Measurements from ENCODE around the gene MGRN1.

The MGRN1 gene

GRCh38 chr16:4677390-4677789 is 52.8 kb downstream of the MGRN1 start:
- no peak for DNase-seq

GRCh38 chr16:4677994-4678393 is 53.4 kb downstream of the MGRN1 start:
- DNase-seq: no peak

GRCh38 chr16:4678596-4678995 is 54.0 kb downstream of the MGRN1 start:
- no peak for DNase-seq

- DNase-seq: no peak
Measured at GRCh38 chr16:4679156-4679849, 54.7 kb downstream of the MGRN1 start.

GRCh38 chr16:4679850-4680636 is 55.4 kb downstream of the MGRN1 start:
- no peak for DNase-seq

- DNase-seq: no peak
Measured at GRCh38 chr16:4680673-4681470, 56.2 kb downstream of the MGRN1 start.

GRCh38 chr16:4681471-4682083 is 57.0 kb downstream of the MGRN1 start:
- no peak for DNase-seq

GRCh38 chr16:4682084-4682591 is 57.5 kb downstream of the MGRN1 start:
- no peak for DNase-seq

GRCh38 chr16:4682616-4683254 is 58.1 kb downstream of the MGRN1 start:
- peak; percentile 45 to 62 for DNase-seq

GRCh38 chr16:4683255-4684057 is 58.8 kb downstream of the MGRN1 start:
- DNase-seq: no peak

GRCh38 chr16:4684058-4684715 is 59.6 kb downstream of the MGRN1 start:
- DNase-seq: no peak

- no peak for DNase-seq
Measured at GRCh38 chr16:4684763-4685162, 60.1 kb downstream of the MGRN1 start.

- DNase-seq: no peak
Measured at GRCh38 chr16:4685292-4685691, 60.7 kb downstream of the MGRN1 start.

GRCh38 chr16:4685776-4686496 is 61.3 kb downstream of the MGRN1 start:
- no peak for DNase-seq

GRCh38 chr16:4686497-4687210 is 62.0 kb downstream of the MGRN1 start:
- no peak for DNase-seq

- DNase-seq: no peak
Measured at GRCh38 chr16:4687416-4687815, 62.8 kb downstream of the MGRN1 start.

- no peak for DNase-seq
Measured at GRCh38 chr16:4687946-4688673, 63.5 kb downstream of the MGRN1 start.

GRCh38 chr16:4688674-4689045 is 64.0 kb downstream of the MGRN1 start:
- DNase-seq: no peak
